ENCODE results near the gene COL20A1. TPM values are rescaled to one million over a fixed set of nuclear protein-coding genes. Genes with fewer than 3 reads are reported as not detected.

Gene COL20A1
- total and polyA plus RNA-seq, 2 of the 13 experiments (the other 11 are each of a cell fraction or from before 2014, with no cell fraction given), result not detected

- TF ChIP-seq ZBTB40 (IDR thresholded peaks at IDR 0.05) (no peak), ZBTB40 (CRISPR knock-in tag; IDR thresholded peaks at IDR 0.05) (peak; percentile 26; the same call in 1 of the 2 replicates), BATF2 (CRISPR knock-in tag; IDR thresholded peaks at IDR 0.05) (no peak), GTF3A (CRISPR knock-in tag; conservative IDR thresholded peaks at IDR 0.05) (no peak), ZNF501 (CRISPR knock-in tag; IDR thresholded peaks at IDR 0.05) (0 out of 2 replicates have a peak, but pooled peaks have one; percentile 31), SIX1 (CRISPR knock-in tag; IDR thresholded peaks at IDR 0.05; ENCODE audit: borderline replicate concordance) (no peak), HIVEP1 (CRISPR knock-in tag; IDR thresholded peaks at IDR 0.05) (peak; percentile 82), ZNF281 (CRISPR knock-in tag; IDR thresholded peaks at IDR 0.05; ENCODE audit: borderline replicate concordance) (no peak), IRX3 (CRISPR knock-in tag; IDR thresholded peaks at IDR 0.05; ENCODE audit: borderline replicate concordance, low read depth) (0 out of 2 replicates have a peak, but pooled peaks have one; percentile 46), ZNF678 (CRISPR knock-in tag; IDR thresholded peaks at IDR 0.05) (peak; percentile 48; the same call in 1 of the 2 replicates), ZBTB3 (CRISPR knock-in tag; IDR thresholded peaks at IDR 0.05; ENCODE audit: borderline replicate concordance, low read depth) (no peak), SOX6 (IDR thresholded peaks at IDR 0.05) (no peak), SOX6 (CRISPR knock-in tag; IDR thresholded peaks at IDR 0.05) (peak; percentile 41; the same call in 1 of the 2 replicates), BCL6 (CRISPR knock-in tag; IDR thresholded peaks at IDR 0.05) (0 out of 2 replicates have a peak, but pooled peaks have one; percentile 20), PHF21A (CRISPR knock-in tag; IDR thresholded peaks at IDR 0.05) (peak; percentile 7; the same call in 1 of the 2 replicates), ZNF883 (CRISPR knock-in tag; IDR thresholded peaks at IDR 0.05; ENCODE audit: not compliant biosample characterization) (no peak)
Observed at GRCh38 chr20:63376283-63377250, 83.6 kb downstream of the COL20A1 start (continued).
